ENCODE measurements around the gene MTARC1.

Gene MTARC1

DNA sequence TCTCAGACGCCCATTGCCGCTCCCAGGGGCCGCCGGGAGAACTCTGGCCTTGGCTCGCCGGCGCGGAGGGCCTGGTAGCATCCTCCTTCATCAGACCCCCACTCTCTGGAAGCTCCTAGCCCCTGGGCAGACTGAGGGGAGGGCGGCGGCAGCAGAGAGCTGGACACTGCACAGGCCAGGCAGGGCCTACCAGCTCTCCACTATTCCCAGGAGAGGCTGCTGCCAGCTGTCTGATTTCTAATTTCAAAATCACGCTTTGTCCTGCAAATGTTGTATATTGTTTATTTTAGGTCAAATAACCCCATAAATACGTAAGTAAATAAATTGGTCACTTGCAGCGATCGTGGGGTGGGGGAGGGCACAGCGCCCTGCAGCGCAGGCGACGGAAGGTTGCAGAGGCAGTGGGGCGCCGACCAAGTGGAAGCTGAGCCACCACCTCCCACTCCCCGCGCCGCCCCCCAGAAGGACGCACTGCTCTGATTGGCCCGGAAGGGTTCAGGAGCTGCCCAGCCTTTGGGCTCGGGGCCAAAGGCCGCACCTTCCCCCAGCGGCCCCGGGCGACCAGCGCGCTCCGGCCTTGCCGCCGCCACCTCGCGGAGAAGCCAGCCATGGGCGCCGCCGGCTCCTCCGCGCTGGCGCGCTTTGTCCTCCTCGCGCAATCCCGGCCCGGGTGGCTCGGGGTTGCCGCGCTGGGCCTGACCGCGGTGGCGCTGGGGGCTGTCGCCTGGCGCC, at the start of gene MTARC1:
Gene MTARC1, plus strand, starts transcription at position 577 of the 732 bp plus-strand sequence. Its CDS starts 32 bp downstream, at position 609.
- DNase-seq (ENCODE audit: low read depth in 2 of 2): no peak

DNA sequence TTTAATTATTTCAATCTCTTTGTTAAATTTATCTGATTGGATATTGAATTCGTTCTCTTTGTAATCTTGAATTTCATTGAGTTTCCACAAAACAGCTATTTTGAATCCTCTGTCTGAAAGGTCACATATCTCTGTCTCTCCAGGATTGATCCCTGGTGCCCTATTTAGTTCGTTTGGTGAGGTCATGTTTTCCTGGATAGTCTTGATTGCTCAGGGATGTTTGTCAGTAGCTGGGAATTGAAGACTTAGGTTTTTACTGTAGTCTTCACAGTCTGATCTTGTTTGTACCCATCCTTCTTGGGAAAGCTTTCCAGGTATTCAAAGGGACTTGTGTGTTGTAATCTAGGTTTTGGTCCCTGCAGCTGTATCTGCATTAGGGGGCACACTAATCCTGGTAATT, 45.4 kb upstream of the MTARC1 start:
- DNase-seq (ENCODE audit: low read depth in 2 of 2): no peak

DNA sequence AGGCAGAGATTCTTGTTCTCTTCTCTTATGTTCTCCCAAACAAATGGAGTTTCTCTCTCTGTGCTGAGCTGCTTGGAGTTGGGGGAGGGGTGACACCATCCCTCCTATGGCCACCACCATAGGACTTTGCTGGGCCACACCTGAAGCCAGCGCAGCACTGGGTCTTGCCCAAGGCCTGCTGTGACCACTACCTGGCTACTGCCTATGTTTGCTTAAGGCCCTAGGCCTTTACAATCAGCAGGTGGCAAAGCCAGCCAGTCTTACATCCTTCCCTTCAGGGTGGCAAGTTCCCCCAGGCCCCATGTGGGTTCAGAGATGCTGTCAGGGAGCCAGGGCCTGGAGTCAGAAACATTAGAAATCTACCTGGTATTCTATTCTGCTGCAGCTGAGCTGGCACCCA, 44.9 kb upstream of the MTARC1 start:
- DNase-seq (ENCODE audit: low read depth in 2 of 2): no peak

DNA sequence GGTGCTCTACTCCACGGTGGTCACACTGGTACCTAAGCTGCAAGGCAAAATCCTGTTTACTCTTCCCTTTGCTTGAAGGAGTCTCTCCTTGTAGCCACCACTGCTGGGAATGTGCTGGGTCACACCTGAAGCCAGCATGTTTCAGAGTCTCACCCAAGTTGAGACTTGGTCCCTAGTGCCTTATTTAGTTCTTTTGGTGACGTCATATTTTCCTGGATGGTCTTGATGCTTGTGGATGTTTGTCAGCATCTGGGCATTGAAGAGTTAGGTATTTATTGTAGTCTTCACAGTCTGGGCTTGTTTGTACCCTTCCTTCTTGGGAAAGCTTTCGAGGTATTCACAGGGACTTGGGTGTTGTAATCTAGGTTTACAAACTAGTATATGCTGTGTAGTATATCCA, 44.2 kb upstream of the MTARC1 start:
- DNase-seq (ENCODE audit: low read depth in 2 of 2): no peak

DNA sequence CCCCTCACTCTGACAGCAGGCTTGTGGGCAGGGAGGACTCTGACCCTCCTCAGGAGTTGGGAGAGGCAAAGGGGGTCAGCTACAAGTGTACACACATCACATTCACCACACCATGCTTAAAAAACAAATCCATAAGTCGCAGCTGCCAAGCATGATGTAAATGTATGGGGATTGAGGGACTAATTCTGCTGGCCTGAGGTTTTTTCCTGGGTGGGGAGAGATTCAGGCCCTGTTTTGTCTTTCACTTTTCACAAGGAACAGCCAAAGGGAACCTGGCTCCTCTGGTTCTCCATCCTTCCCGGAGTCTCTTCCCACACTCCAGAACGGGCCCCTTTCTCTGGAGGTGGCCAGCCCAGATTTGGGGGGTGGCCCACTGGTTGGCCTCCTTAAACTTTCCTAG, 39.9 kb upstream of the MTARC1 start:
- DNase-seq (ENCODE audit: low read depth in 2 of 2): no peak

DNA sequence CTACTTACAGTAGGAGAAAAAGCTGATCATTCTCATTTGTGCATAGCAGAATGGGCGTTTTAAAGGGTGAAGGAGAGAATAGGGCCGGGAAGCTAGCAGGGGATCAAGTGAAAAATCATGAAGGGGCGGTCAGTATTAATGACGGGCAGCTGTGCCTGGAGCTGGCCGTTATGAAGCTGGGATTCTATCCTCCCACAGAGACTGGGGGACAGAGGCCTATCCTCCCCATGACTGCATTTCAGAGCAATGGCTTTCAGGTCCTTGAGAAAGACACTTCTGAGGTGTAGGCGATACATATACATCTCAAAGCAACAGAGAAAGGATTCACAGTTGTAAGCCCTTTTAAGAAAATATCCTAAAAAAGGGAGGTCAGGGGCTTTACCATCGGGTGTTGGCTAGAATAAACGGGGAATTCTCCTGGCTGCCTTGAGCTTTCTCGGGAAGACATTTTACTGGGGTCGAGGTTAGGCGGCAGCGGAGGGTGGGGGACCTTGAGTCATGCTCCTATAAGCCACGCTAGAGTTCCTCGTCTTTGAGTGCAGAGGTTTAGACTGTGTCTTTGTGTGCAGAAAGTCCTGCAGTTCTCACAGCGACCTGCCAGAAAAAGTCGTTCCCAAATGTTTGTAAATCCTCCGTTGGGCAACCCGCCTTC, 39.1 kb upstream of the MTARC1 start:
- DNase-seq (ENCODE audit: low read depth in 2 of 2): no peak

DNA sequence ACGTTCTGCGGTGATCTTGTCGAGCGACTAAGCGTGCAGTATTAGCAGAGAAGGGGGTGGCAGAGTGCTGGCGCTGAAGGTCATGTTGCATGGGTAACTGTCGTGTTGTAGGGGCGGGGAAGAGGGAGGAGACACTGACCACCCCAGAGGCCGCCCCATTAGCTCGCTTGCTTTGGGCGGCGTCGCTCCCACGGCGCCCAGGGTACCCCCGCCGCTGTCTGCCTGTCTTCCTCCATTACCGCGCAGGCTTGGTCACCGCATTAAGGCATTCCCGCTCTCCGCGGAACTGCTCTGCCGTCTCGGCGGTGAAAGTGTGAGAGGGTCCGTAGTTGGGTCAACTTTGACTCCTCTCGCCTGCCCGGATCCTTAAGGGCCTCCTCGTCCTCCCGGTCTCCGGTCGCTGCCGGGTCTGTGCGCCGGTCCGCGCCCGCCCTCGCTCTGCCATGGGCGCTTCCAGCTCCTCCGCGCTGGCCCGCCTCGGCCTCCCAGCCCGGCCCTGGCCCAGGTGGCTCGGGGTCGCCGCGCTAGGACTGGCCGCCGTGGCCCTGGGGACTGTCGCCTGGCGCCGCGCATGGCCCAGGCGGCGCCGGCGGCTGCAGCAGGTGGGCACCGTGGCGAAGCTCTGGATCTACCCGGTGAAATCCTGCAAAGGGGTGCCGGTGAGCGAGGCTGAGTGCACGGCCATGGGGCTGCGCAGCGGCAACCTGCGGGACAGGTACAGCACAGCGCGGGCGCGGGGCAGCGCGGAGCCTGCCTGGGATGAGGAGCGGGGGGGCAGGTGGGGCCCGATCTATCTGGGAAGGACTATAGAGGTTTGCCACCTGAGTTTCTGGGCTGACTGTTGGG, 38.4 kb upstream of the MTARC1 start, which contains the start of gene MTARC2:
Gene MTARC2, plus strand, starts transcription at position 234 of the 846 bp plus-strand sequence. Its CDS starts 210 bp downstream, at position 444.
- DNase-seq (ENCODE audit: low read depth in 2 of 2): no peak

DNA sequence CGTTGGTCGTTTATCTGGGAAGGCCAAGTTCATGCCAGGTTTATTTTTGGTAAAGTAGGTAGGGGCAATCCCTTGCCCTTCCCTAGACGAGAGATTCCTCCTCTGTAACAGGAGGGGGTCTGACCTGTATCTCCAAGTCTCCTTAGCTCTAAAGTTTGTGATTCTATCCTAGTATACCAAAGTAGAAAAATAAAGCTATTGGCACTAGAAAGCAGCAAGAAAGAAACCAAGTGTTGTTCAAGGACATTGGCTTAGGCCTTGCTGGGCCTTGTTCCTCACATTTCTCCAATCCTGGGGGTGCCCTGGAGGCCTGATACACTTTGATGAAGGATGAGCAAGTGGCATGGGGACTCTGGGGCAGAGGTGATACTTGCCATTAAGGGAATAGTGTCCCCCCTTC, 37.8 kb upstream of the MTARC1 start:
- DNase-seq (ENCODE audit: low read depth in 2 of 2): no peak

DNA sequence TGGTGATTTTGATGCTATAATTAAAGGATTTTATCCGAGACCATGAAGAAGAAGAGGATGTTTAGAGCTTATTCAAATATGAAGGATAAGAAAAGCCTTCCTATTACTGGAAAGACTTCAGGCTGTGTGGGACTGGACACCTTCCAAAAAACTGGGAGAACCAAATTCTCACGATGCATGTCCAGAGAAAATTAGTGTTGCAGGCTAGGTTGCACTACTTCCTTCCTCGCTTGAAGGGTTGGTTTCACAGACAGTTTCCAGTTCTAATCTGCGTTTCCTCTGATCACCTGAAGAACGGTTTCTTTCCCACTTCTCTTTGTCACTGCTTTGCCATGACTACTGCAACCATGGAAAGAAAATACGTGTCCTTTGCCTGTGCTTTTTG, 36.6 kb upstream of the MTARC1 start:
- no peak for DNase-seq (ENCODE audit: low read depth in 2 of 2)

DNA sequence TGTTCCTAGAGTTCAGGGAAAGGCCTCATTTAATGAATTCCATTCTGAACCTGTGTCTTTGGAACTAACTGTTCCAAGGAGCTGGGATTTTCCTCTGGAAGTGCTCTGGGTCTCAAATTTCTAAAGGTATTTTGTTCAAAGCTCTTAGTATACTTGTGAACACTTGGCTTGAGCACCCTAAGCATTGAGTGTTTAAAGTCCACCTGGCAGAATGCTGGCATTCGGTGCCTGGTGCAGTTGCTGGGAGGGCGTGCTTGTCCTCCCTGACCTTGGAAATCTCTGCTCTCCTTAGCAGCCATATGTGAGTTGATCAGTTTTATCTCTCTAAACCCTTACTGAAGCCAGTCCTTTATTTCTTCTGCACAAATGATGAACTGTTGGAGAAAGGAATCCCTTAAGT, 35.6 kb upstream of the MTARC1 start:
- no peak for DNase-seq (ENCODE audit: low read depth in 2 of 2)

DNA sequence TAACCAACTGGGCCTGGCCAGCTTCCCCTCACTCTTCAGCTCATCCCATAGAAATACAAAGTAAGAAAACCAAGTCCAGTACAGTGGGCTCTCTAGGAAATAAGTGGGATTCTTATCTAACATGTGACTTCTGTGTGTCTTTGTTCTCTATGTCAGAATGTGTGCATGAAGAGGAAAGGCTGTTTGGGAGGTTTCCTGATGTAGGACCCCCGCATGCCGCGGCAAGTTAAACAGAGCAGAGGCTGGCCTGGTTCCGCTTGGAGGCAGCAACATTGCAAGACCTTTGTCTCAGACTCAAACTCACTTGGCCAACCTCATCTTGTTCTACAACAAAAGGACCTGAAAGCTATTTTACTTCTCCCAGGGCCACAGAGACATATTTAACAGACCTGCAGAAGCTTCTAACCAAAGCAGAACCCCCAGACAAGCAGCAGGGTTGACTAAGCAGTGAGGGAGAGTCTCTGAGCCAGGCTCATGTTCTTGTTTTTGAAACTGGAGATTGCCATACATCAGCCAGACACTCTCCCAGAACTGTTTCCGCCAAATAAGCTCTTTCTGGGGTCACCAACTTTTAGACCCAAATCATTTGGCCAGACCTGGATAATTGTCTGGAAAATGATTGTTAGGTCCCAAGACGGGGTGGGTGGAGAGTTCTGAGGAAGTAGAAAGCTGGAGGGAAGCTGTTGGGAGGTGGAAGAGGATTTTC, 32.3 kb upstream of the MTARC1 start:
- DNase-seq (ENCODE audit: low read depth in 2 of 2): no peak

DNA sequence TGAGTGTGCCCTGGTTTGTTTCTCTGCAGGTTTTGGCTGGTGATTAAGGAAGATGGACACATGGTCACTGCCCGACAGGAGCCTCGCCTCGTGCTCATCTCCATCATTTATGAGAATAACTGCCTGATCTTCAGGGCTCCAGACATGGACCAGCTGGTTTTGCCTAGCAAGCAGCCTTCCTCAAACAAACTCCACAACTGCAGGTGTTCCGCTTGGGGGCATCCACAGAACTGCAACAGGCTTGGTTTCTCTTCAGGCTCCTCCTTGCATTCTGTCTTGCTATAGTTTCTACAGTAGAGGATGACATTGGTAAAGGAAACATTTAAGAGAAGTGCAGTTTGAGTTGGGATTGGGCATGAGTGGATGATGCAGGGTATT, 31.8 kb upstream of the MTARC1 start:
- no peak for DNase-seq (ENCODE audit: low read depth in 2 of 2)

DNA sequence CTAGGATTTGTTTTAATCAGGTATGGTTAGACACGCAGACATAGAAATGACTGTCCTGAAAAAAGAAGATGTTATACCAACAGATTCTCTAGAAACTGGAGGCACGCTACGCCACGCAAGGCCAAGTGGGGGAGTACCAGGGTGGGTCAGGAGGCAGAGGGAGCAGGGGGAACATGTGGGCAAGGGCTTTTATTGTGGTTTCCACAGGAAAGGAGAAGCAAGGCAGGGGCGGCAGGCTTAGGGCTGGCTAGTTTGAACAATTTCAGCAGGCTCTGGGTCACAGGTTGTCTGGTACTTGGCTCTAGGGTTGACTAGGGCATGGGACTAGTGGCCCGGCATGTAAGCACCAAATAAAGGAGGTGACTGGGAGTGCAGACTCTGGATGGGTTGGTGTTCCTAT, 31.4 kb upstream of the MTARC1 start:
- no peak for DNase-seq (ENCODE audit: low read depth in 2 of 2)

DNA sequence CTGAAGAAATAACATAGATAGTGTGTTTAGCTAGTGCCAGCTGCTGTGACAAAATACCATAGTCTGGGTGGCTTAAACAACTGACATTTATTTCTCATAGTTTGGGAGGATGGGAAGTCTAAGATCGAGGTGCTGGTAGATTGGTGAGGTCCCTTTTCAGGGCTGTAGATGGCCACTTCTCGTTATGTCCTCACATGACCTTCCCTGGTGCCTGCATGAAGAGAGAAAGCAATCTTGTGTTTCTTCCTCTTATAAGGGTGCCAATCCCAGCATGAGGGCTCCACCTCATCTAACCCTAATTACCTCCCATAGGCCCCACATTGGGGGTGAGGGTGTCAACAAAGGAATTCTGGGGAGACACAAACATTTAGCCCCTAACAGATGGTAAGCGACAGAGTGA, 29.3 kb upstream of the MTARC1 start:
- DNase-seq (ENCODE audit: low read depth in 2 of 2): no peak

DNA sequence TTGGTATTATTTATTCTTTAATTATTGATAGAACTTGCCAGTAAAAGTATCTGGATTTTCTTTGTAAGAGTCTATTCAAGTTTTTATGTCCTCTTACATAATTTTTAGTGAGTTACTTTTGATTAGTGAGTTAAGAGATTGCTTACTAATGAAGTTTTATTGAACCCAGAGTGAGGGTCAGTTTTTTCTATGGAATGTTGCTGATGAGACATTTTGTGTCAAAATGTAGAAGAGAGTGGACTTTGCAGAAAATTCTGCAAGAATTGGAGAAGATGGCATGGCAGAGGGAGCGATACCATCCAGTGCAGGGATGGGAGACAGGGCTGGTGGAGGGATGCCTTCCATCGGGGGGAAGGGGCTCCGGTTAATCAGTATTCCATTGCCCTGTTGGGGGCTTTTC, 27.6 kb upstream of the MTARC1 start:
- no peak for DNase-seq (ENCODE audit: low read depth in 2 of 2)

DNA sequence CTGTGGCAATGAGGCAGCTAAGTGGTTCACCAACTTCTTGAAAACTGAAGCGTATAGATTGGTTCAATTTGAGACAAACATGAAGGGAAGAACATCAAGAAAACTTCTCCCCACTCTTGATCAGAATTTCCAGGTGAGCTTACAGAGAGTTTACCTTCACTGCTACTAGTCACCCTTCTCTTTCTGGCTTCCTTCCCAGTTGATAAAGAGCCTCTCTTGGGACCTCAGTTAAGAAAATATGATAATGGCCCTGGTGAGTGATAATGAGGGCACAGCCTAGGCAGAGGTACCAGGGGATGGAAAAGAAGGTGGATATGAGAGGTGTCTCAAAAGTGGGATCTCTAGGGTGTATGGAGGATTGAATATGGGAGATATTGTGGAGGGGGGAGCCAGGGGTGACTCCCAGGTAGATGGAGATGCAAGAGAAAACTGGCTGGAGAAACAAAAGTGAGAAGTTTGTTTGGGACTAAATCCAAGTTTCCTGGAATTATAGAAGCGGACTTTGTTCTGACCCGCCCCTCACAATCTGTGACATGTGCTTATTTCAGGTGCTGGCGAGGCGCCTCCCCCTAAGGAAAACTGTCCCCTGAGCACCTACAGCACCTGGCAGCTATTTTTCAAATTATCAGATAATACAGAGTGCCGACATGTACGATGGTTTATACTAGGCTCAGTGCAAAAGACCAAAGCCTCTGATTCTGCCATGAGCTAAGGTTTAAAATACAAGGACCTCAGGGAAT, 24.9 kb upstream of the MTARC1 start:
- DNase-seq (ENCODE audit: low read depth in 2 of 2): no peak

DNA sequence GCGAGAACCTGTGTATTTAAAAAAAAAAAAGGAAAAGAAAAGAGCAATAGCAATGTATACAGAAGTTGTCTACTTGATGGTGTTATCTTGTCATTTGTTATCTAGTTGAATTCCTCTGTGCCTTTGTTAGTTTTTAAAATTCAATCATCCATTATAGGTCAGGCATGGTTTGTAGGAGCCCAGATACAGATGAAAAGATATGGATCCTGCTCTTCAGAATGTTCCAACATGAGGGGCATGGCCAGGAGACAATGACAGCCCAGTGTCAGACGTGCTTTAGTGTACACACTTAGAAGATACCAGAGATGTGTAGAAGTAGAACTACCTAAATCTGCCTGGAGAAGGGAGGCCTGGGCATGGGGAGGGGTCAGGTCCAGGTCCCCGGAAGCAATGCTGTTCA, 22.0 kb upstream of the MTARC1 start:
- no peak for DNase-seq (ENCODE audit: low read depth in 2 of 2)

DNA sequence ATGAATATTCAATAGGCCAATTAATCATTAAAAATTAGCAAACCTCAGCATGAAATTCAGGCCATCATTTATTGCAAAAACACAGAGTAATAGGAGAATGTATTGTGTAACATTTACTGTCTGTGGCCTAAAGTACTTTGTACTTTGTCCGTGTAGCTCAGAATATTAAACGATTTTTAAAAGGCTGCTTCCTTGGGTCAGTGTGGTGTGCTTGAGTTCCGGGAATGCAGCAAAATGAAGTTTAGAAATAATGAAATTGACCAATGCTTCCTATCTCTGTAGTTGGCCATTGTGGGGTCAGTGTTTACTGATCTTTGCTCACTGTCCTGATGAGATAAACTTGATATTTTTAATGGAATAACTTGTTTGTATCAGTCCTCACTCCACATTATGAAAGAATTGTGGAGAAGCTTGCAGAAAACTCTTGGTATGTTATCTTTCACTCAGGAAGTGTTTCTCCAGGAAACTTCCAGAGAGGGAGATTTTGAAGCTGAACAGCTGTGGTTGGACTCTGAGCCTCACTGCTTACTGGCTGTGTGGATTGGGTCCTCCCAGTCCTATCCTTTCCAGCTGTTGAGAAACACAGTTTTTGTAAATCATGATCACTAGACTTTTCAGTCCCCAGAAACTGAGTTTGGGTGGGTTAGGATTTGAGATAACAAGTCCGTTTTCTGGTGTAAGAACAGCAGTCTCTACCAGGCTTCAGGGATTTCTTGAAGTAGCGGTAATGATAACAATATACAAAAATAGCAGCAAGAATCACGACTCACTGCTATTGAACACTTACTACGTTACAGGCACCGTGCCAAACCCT, 19.2 kb upstream of the MTARC1 start:
- no peak for DNase-seq (ENCODE audit: low read depth in 2 of 2)

DNA sequence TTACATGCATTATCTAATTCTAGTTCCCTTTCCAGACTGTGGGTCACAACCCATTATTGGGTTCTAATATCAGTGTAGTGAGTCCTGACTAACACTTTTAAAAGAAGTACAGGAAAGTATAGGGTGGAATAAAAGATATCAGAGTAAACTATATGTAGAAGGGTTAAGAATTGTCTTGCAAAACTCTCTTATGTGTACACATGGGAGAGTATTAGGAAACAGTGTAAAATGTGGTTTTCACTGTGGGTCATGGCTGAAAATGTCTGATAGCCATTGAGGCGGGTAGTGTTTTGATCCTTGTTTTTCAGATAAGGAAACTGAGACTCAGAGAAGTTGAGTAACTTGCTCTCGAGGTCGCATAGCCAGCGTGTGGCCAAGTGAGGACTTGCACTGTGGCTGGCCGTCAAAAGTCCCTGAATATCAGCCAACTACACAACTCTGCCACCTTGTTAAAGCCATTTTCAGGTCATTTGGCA, 18.5 kb upstream of the MTARC1 start:
- DNase-seq (ENCODE audit: low read depth in 2 of 2): no peak

DNA sequence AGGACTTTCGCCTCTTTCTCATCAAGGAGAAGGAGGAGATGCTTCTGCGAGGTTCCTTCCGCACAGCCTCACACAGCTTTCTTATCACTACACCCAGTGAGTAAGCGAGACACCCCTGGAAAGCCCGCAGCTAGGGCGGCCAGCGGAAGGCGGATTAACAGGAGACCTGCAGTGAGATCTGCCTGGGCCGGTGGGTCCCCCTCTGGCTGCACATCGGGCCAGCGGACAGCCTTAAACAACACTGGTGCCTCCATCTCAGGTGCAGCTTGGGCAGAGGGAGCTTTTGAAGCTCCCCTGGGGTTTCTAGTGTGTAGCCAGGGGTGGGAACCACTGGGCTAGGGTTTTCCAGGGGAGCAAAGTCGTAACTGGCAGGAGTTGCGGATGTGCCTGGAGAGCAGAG, 17.5 kb upstream of the MTARC1 start:
- no peak for DNase-seq (ENCODE audit: low read depth in 2 of 2)
